Measurements from ENCODE around the gene FNIP2.

The FNIP2 gene

DNA sequence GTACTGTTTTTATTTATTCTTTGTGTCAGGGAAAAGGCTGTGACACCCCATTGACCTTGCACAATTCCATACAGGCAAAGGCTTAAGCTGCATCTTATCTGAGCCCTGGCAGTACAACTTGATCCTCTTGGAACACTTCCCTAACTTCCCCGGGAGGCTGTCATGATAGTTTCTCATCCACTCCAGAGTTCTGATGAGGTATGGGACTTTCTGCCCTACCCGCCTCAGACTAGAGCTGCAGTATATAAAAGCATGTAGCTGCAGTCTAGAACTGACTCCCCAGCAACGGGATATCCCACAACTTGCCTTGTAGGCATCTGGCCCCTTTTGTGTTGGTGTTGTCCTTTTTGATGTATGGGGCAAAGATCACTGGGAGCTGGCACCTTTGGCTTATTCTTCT is 72.7 kb downstream of the FNIP2 start:
- no peak for DNase-seq

DNA sequence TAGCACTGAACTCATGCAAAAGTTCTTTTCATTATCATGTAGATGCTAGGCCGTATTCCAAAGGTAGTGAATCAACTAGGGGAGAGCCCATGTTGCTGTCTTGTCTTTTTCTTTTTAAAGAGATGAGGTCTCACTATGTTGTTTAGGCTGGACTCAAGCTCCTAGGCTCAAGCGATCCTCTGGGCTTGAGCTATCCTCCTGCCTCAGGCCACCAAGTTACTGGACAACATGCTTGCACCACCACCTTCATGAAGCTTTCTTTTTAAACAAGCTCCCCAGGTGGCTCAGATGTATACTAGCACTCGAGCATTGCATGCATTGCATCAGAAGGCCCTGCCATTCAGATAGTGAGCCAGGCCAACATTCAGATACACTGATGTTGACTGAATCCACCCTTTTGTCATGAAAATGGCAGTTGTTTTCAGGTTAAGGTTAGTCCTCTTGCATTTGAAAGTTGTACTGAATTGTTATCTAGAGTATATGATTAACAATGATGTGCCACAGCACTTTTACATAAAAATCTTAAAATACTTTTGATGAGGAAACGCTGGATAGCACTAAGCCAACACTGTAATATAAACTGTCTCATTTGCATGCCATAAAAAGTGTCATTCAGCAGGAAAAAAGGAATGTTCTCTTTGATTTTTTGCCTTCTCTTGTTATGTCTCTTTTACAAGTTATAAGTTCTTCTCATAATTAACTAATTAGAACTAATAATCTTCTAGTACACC is 76.7 kb downstream of the FNIP2 start:
- no peak for DNase-seq

DNA sequence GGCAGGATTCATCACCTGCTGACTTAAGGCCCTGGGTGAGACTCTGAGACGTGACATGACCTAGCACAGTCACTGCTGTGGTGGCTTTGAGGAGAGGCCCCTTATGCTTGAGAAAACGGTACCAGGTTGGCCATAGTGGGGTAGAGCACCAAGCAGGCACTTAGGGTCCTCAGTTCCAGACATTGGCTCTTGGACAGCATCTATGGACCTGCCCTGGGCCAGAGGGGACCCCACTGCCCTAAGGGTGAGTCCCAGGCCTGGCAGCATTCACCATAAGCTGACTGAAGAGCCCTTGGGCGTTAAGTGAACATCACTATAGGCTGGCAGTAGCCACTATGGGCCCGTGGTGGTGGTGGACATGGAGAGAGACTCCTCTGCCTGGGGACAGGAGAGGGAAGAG is 78.7 kb downstream of the FNIP2 start:
- no peak for DNase-seq

DNA sequence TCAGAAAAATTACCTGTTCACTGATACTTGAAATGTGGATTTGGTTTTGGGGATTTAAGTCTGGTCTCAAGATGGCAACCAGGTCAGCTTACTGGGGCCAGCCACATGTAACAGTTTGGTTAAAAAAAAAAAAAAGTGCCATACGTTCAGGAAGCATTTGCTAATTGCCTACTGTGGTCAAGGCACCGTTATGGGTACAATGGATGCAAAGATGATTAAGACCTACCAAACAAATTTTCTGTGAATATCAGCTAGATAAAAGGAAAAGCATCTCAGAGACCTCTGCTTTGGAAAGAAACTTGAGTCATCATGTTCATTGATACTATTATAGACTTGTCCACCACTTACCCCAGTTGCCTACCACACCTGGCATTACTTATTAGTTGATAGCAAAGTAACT is 80.9 kb downstream of the FNIP2 start:
- no peak for DNase-seq

DNA sequence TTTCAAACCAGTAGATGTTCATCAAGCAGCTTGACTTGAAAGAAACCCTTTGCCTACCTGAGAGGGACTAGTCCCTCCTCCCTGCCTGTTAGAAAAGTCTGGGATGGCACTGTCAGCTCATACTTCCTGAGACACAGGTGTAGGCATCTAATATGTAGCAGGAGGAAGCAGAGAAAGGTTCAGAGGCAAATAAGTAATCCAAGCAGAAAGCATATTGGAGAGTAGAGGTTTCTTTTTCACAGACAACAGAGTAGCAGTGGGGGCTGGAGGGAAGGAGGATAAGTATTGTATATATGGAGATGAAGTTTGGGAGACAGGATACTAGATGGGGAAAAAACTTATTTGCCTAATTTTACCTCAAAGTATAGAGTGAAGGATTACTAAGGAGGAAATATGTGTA is 81.5 kb downstream of the FNIP2 start:
- no peak for DNase-seq

DNA sequence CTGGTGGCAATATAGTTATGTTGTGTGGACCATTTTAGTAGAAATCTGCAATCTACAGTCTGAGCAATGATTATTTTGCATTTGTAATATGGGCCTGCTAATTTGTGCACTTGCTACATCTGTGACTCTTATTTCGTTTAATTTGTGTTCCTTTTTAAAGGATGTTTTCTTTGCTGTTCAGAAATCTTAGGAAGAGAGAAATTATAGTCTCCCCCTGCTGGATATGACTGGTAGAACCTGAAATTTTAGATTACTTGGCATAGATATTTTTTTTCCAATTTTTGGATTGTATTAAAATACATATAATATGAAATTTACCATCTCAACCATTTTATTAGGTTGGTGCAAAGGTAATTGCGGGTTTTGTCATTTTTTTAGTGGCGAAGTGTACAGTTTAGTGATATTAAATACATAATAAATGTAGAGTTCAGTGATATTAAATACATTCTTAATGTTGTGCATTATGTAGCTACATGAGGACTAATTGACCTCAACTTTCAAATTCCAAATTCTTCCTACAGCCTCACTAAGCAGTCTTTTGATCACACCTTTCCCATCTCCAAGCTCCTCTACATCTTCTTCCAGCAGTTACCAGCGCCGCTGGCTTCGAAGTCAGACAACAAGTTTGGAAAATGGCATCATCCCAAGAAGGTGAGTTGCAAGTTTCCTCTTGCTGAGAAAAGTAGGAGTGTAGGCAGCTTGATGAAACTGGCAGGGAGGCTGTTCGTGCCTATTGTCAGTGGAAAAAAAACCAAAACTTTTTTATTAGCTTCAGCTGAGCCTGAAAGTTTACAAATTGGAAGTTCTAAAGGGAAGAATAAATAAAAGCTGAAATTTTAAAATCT is 82.2 kb downstream of the FNIP2 start:
- no peak for DNase-seq

DNA sequence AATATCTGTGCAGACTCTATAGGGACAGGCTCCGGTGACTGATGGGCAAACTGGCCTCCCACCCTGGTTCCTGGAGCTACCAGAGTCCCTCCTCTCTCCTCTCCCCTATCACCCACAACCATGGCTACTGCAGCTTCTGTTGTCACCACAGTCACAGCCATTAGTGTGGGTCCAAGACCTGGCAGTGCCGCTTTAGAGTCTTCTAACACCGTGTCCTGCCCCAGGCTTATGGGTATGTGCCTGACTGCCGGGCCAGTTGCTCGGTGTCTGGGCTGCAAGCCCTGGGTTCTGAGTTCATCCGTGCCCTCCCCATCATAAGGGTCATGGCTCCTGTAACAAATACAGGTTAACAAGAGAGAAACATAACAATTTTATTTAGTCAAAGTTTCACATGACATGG is 85.4 kb downstream of the FNIP2 start:
- no peak for DNase-seq

DNA sequence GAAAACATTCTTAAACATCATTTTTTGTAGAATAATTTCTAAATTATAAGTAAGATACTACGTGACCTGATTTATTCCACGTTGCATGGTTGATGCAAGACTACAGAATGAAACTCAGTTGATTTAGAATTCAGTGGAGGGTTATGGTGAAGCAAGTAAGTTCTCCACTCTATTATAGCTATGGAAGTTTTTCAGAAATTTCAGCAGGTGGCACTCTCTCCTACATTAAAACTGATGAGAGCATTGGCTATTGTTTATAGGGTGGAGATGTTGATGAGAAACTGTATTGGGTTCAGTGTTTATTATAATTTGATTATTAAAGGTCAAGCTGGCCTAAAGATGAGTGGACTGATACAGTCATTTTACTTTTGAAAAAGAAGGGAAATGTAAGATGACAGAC is 88.0 kb downstream of the FNIP2 start:
- DNase-seq, result peak in 1 of 5 donors; percentile 46

DNA sequence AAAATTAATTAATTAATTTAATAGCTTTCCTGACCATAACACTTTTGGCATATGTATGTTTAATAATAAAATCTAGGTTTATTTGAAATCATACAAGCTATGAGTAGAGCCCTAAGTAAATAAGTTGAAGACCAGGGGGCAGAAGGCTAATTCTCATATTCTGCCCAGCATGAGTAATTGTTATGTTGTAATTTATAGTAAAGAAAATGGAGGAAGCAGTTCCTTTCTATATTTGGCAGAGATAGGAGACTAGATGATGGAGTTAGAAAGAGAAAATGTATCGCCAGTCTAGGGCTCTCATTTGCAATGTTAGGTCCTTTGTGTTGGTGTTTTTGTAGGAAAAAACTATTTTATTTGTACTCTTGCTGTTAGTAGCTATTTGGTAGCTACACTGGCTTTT is 89.1 kb downstream of the FNIP2 start:
- DNase-seq, result no peak

DNA sequence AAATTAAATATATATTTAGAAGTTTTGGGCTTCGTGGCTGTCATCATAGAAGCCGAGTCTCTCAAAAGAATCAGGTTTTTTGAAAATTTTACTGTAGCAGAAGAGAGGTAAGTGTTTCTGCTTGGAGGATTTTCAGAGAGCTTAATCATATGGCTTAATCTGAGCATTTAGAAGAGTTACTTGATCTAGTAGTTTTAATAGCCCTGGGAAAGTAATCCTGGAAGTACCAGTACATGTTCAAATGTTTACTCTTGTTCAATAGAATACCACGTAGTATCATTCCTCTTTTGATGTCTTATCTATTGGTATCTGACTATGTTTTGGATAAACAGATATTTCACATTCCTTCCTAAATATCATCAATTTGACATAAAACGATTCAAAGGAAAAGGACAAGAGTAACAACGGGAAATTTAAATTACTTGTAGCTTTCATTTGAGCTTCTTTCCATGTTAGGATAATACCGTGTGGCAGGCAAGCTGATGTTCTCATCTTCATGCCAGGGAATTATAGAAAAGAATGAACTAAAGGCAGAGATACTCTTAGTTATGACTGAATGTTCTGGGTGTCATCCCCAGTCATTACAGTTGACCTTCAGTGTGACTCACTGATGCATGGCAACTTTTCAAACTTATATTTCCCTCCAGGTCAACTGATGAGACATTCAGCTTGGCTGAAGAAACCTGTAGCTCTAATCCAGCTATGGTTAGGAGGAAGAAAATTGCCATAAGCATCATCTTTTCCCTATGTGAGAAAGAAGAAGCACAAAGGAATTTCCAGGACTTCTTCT is 89.8 kb downstream of the FNIP2 start:
- DNase-seq, result no peak

DNA sequence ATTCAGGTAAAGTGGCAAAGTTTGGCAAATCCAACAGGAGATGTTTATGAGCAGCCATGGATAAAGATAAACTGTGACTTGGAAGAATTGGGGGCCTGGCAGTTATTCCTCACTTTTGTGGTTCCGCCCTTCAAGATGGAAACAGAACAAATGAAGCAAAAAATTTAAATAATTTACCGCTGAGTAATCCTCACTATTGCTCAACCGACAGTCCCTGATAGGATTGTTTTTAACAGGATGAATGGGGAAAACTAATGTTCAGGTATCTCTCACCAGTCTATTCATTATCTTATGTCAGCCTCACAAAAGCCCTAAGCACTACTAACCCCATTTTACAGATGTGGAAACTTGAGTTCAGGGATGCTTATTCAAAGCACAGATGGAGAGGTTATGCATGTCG is 90.8 kb downstream of the FNIP2 start:
- DNase-seq, result no peak

DNA sequence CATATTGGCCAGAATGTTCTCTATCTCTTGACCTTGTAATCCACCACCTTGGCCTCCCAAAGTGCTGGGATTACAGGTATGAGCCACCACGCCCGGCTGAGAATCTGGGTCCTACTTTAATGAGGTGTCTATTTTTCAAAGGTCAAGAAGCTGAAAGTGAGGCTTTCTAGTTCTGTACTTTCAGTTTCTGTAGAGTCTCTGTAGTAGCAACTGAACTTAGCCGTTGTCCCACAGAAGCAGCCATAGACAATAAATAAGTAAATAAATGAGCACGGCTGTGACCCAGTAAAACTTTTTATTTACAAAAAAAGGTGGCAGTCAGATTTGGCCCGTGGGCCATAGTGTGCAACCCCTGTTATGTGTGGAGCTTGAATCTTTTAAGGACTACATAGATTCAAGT is 92.0 kb downstream of the FNIP2 start:
- DNase-seq, result peak in 1 of 5 donors; percentile 26

DNA sequence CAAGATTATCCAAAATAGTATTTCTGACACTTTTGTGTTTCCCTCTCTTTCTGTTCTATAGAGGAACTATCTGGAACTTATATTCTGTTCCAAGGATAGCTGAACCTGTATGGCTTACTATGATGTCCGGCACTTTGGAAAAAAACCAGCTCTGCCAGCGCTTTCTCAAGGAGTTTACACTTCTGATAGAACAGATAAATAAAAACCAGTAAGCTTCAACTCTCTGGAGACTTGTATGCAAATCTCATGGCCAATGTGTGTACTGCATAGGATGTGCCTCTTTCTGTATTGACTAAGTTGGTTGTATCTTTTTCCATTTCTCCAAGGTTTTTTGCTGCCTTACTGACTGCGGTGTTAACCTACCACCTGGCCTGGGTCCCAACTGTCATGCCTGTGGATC is 92.5 kb downstream of the FNIP2 start:
- no peak for DNase-seq

DNA sequence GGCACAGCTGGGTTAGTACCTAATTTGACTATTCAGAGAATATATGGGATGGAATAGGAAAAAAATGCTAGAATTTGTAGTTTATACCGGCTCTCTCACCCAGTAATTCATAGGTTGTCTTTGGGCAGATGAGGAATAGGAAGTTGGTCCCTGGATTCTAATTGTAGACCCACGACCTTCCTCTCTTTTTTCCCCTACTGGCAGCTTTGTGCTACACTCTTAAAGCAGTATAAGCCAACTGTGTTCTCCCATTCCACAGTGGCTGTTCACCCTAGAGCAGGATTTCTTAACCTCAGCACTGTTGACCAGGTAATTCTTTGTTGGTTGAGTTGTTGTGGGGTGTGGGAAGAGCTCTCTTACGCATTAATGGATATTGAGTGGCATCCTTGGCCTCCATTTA is 92.9 kb downstream of the FNIP2 start:
- no peak for DNase-seq

DNA sequence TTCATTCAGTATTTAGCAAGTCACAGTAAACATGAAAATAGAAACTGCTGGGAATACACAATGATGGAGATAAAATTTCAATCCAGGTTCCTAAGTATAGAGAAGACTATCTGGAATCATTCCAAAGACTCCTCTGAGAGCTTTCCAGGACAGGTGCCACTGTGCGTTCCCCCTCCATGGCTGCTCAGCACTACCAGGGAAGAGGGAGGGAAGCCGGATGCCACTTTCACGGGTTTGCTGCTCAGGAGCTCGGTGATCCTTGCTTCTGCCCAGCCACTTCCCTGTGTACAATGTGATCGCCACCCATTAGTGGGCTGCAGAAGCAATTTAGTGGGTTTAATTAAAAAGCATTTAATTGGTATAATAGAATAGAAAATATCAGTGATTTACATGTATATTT is 94.5 kb downstream of the FNIP2 start:
- no peak for DNase-seq

DNA sequence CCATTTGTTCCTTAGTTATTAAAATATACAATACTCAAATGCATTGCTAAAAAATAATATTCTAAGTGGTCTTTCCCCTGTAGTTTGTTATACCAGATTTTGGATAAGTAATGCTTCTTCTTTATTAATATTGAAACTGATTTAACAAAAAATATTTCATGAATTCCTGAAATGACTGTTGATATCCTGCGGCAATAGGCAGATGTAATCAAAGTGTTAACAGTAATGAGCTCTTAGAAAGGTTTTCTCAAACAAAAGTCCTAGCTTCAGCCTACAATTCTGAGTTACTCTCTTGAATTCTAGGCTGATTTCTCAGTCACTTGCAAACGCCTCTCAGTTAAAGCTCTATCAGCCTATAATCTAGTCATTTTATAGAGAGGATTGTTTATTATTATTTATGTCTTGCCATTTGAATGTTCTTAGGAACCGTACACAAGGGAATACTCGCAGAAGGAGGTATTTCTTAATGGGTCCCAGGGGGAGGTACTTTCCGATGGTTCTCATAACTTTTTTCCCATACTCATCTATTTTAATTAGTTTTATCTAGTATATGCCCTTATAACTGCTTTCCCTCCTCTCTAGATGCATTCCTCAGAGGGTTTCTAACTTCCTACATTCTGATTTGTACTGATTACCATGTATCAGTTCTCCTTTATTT is 96.8 kb downstream of the FNIP2 start:
- peak in 1 of 5 donors; percentile 23 for DNase-seq

DNA sequence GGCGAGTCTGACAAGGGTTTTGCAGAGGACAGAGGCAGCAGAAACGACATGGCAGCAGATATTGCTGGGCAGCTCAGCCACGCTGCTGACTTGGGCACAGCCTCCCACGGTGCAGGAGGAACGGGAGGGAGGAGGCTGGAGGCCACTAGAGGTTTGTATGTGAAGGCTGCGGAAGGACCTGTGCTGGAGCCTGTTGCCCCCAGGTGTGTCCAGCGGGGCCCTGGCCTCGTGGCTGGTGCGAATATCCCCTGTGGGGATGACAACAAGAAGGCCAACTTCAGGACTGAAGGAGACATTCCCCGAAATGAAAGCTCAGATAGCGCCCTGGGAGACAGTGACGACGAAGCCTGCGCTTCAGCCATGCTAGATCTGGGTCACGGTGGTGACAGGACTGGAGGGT is 100.2 kb downstream of the FNIP2 start:
- DNase-seq, result no peak

DNA sequence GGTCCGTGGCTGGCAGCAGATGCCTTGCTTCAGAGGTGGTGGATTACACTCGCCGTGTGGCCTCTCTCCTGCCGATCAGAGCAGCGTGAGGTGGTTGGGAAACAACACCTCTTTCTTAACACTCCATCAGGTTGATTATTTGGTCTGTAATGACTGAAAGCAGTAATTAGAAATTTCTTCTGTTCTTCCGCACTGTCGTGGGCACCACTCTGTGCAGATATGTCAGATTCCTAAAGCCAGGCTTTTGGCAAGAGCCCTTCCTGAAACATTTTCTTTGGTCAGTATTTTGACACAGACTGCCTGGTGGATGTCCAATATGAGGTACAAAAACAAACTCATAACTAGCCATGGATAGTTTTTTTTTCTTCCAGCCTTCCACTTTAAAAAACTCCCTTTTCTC is 100.9 kb downstream of the FNIP2 start:
- no peak for DNase-seq

DNA sequence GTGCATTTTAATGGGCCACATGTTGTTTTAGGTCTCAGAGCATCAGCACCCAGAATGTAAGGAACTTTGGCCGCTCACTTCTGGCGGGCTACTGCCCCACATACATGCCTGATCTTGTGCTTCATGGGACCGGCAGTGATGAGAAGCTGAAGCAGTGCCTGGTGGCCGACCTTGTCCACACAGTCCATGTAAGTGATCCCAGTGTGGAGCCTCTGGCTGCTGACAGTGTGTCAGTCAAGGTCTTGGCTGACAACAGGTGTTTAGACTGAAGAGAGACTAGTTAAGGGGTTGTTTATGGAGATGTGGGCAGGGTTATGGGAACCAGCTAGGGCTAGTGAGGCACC is 101.4 kb downstream of the FNIP2 start:
- no peak for DNase-seq

DNA sequence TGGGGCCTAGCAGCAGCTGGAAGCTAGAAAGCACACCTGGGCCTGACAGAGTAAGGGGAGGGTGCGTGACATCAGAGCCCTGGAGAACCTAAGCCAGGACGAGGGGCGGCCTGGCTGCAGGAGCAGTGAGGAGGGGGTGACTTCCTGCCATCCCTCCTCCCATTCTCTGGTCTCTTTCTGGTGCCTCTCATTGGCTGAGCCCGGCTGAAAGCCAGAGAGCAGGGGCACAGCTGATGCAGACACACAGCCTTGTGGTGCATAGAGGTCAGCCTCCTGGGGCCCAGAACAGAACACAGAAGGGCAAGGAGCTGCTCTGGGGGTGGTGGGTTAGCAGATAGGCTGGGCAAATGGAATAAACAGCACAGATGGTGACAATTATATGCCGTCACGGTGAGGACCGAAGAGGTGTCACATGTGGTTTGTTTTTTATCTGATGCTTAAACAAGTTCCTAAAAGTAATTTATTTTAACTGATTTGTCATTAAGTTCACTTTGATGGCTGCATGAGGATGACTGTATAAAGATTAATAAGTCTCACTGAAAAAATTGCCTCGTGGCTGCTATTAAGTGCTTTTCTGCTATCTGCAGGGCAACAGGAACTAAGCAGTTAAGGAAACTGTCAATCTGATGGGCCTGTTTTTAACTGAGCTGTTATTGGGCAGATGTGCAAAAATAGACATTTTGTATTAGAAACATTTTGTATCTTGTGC is 102.0 kb downstream of the FNIP2 start:
- DNase-seq, result no peak

DNA sequence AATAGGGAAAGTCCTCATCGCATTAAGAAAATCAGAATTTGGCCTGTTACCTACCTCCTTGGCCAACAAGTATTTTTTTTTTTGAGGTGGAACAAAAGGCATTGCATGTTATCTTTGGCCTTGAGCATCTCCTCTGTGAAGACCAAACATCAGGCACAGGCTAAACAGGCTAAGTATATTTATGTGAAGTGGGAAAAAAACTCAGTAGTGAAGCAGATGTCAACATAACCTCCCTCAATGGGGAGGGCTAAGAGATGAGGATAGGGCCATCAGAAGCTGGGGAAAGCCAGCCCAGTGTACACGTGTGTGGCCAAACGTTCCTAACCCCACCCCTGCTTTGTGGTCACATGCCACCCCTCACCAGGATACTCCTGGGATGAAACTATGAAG is 102.5 kb downstream of the FNIP2 start:
- DNase-seq, result no peak

DNA sequence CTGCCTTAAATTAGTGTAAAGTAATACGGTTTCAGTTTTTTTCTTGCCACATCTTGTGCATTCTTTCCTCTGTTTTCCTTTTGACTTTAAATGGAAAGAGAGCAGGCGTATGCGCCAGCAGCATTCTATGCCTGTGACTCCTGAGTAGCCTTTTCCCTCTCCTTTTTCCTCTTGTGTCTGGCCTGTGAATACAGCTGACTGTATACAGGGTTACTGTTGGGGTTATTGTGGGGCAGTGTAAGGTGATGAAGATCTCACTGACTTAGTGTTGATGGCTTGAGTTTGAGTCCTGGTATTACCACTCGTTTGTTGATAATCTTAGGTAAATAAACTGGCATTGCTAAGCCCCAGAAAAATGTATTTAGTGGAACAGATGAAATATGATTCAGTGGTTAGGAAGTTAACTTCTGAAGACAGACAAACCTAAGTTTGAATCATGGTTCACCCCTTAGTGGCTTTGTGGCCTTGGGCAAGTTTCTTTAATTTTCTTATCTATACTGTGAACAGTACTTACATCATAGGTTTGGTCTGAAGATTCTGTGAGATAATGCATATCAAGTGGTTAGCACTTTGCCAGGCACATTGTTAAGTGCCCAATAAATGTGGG is 105.1 kb downstream of the FNIP2 start:
- peak in 1 of 5 donors; percentile 62 for DNase-seq

Data from T-helper 1 cell (primary cell).